ENCODE measurements around the gene MALRD1. TPM values are rescaled to one million over a fixed set of nuclear protein-coding genes. Genes with fewer than 3 reads are reported as not detected.

Gene MALRD1
- total RNA-seq, 1 experiment from 2014 or later: under 0.01 TPM

DNA sequence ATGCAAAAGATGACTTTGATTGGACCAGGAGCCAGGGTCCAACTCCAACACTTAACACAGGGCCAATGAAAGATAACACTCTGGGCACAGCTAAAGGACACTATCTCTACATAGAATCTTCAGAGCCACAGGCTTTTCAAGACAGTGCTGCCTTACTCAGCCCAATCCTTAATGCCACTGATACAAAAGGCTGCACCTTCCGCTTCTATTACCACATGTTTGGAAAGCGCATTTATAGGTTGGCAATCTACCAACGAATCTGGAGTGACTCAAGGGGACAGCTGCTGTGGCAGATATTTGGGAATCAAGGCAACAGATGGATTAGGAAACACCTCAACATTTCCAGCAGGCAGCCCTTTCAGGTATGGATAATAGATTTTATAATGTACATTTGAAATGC is 160.7 kb downstream of the MALRD1 start:
- H3K9me3 ChIP-seq (replicated peaks): no peaks in the 10 kb centered on the region
- no peaks in the 10 kb centered on the region for H3K36me3 ChIP-seq
- H3K27ac ChIP-seq: no peak overlapping the region
- no peak for DNase-seq (ENCODE audit: low read depth in 1 of 2, low spot score in 2 of 2)
- H3K4me3 ChIP-seq: no peak overlapping the region
- no peaks in the 10 kb centered on the region for H3K27me3 ChIP-seq (replicated peaks)
- no peaks in the 10 kb centered on the region for H3K4me1 ChIP-seq (replicated peaks)

DNA sequence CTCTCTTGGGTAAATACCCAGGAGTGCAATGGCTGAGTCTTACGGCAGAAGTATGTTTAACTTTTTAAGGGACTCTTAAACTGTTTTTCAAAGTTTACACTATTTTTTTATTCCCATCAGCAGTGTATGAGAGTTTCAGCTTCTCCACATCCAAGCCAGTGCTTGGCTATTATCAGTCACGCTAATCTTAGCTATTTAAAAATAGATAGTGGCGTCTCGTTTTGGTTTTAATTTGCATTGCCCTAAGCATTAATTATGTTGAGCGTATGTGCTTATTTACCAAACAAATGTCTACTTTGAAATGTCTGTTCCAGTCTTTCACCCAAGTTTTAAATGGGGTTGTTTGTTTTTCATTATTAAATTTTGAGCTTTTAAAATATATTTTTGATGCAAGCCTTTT is 164.0 kb downstream of the MALRD1 start:
- no peaks in the 10 kb centered on the region for H3K9me3 ChIP-seq (replicated peaks)
- no peak overlapping the region for H3K4me3 ChIP-seq
- no peak overlapping the region for H3K27ac ChIP-seq
- DNase-seq (ENCODE audit: low read depth in 1 of 2, low spot score in 2 of 2): no peak
- no peaks in the 10 kb centered on the region for H3K4me1 ChIP-seq (replicated peaks)
- H3K36me3 ChIP-seq: no peaks in the 10 kb centered on the region
- H3K27me3 ChIP-seq (replicated peaks): no peaks in the 10 kb centered on the region

DNA sequence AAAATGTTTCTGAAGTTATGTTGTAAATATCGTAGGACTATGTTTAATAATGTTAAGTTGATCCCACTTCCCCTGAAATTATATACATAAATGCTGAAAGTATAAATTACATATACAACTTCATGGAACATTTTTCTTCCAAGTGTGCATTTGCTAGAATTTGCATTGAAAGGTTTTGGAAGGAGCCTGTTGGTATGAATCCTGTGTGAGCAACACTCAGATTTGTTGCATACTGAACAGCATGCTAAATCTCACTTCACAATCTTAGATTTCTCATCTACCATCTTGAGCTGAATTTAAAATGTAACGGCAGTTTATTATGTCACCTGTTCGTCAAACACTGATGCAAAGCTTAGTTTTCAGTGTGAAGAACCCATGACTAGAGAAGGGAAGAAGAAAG is 172.6 kb downstream of the MALRD1 start:
- no peak for DNase-seq (ENCODE audit: low read depth in 1 of 2, low spot score in 2 of 2)
- H3K9me3 ChIP-seq (replicated peaks): no peaks in the 10 kb centered on the region
- no peak overlapping the region for H3K4me3 ChIP-seq
- H3K4me1 ChIP-seq (replicated peaks): no peaks in the 10 kb centered on the region
- H3K36me3 ChIP-seq: no peaks in the 10 kb centered on the region
- no peaks in the 10 kb centered on the region for H3K27me3 ChIP-seq (replicated peaks)
- H3K27ac ChIP-seq: no peak overlapping the region

DNA sequence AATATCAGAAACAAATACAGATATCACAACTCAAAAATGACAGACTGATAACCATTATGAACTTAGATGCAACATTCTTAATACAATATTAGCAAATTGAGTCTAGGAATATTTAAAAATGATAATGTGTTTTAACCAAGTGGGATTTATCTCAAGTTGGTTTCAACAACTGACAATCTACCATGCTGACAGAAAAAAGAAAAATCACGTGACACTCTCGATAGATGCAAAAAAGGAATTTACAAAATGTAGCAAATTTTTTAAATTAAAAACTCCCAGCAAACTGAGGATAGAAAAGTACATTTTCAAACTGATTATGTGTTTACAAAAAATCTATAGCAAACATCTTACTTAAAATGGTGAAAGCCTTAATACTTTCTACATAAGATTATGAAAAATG is 177.4 kb downstream of the MALRD1 start:
- Histone ChIP-seq H3K27me3 (replicated peaks) (no peaks in the 10 kb centered on the region), H3K27ac (no peak overlapping the region), H3K9me3 (replicated peaks) (no peaks in the 10 kb centered on the region), H3K4me3 (no peak overlapping the region), H3K4me1 (replicated peaks) (no peaks in the 10 kb centered on the region), H3K36me3 (no peaks in the 10 kb centered on the region)
- DNase-seq (ENCODE audit: low read depth in 1 of 2, low spot score in 2 of 2): no peak

DNA sequence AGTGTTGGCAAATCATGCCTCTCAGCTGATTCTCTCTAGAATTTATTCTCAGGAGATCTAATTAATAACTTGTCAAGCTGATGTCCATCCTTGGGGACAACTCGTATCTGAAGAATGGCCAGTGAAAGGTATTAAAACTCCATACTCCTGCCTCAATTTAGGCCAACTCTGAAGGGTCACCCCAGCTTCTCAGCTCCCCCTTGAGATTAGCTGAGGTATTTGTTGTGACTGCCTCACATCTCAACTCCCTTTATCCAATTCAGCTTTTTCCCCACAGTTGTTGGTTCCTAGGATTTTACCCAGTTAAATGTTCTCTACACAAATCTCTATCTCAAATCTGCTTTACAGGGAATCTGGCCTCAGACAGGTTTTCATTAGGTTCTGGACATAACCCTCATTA is 182.4 kb downstream of the MALRD1 start:
- DNase-seq (ENCODE audit: low read depth in 1 of 2, low spot score in 2 of 2): no peak
- Histone ChIP-seq H3K36me3 (no peaks in the 10 kb centered on the region), H3K4me3 (no peak overlapping the region), H3K27me3 (replicated peaks) (no peaks in the 10 kb centered on the region), H3K27ac (no peak overlapping the region), H3K4me1 (replicated peaks) (no peaks in the 10 kb centered on the region), H3K9me3 (replicated peaks) (no peaks in the 10 kb centered on the region)

DNA sequence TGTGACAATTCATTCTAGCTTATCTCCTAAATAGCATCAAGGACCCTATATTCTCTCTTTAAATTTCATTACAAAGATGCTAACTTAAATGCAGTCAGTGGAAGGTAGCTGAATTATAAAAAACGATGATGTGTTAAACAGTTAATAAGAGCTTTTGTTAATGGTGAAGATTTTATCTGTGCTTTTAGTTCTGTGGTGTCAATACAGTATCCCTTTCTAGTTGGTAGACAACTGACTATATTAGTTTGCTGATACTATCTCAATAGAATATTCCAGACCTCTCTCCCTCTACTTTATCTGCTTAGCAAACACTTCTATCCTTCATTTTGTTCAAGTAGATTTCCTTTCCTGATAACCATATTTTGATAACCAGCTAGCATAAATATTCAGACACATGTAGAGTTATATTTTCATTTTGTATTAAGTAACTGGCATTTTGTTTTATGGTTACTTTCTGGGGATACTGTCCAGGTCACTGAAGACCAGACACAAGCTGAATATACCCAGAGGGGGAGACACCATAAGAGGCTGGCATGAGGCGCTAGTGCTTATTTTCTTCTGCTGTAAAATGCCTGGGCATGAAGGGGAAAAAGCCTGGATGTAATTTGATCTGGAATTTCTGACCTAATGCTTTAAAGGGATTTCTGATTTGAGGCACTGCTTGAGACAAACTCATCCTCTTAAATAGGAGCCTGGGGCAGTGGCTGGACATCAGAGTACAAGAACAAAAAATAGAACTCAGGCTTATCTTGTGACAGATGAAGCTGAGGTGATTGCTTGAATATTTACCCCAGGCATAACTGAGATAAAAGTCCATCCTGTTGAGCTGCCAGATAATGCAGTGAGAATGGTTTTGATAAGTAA is 197.5 kb downstream of the MALRD1 start:
- Histone ChIP-seq H3K27ac (no peak overlapping the region), H3K4me3 (no peak overlapping the region), H3K4me1 (replicated peaks) (no peaks in the 10 kb centered on the region), H3K36me3 (no peaks in the 10 kb centered on the region), H3K9me3 (replicated peaks) (no peaks in the 10 kb centered on the region; the same call in 1 of the 2 replicates), H3K27me3 (replicated peaks) (no peaks in the 10 kb centered on the region)
- DNase-seq (ENCODE audit: low read depth in 1 of 2, low spot score in 2 of 2): no peak

DNA sequence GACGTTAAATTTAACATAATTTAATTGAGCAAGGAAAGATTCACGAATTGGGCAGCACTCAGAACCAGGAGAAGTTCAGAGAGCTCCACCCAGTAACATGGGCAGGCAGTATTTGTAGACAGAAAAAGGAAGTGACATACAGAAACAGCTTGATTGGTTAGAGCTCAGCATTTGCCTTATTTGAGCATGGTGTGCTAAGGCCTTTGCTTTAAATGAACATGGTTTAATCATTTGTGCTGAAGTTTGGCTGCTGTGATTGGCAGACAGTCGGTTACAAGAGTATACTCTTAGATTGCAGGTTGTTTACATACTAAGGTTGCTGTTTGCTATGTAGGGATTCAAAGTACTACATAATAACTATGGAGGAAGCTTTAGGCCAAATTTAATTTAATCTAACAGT is 199.2 kb downstream of the MALRD1 start:
- H3K27ac ChIP-seq: no peak overlapping the region

DNA sequence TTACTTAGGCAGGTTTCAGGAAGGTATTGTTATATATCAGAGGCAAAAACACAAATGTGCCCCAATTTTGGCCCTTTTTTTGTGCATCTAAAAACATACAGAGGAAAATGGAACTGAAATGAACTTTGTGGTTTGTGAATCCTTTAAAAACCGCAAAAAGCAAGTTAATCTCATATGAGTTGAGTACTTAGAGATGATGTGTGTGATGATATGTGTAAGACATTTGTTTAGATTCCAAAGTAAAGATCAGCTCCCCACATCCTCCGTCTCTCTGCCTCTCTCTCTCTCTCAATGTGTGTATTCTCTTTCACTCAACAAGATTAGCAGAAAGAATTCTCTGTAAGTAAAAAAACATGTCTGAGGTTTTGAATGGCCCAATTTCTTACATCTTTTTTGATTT is 201.9 kb downstream of the MALRD1 start:
- H3K27ac ChIP-seq: no peak overlapping the region
- no peaks in the 10 kb centered on the region for H3K4me1 ChIP-seq (replicated peaks)
- H3K4me3 ChIP-seq: no peak overlapping the region
- no peak for DNase-seq (ENCODE audit: low read depth in 1 of 2, low spot score in 2 of 2)
- H3K27me3 ChIP-seq (replicated peaks): no peaks in the 10 kb centered on the region
- H3K36me3 ChIP-seq: no peaks in the 10 kb centered on the region
- no peaks in the 10 kb centered on the region for H3K9me3 ChIP-seq (replicated peaks)

More for the DNA sequence above, 199.2 kb downstream of the MALRD1 start:
- no peaks in the 10 kb centered on the region for H3K27me3 ChIP-seq (replicated peaks)
- DNase-seq (ENCODE audit: low read depth in 1 of 2, low spot score in 2 of 2): no peak
- no peaks in the 10 kb centered on the region for H3K36me3 ChIP-seq
- H3K4me3 ChIP-seq: no peak overlapping the region
- H3K4me1 ChIP-seq (replicated peaks): no peaks in the 10 kb centered on the region
- no peaks in the 10 kb centered on the region; the same call in 1 of the 2 replicates for H3K9me3 ChIP-seq (replicated peaks)

DNA sequence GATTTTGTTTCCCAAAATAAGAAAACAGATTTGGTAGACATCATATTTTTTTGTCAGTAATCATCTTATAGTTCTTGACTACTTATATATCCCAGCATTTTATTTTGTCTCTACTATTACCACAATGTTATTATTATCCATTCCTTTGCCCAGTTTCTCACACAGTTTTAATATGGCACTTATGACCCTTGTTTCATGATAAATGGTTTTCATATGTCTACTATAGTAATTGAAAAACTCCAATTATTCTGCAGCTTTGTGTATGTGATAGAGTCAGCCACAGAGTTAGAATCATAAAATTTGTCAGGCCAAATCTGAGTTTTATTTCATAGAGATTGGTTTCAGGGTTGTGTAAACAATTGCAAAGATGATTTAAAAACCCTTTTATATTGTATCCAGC is 203.9 kb downstream of the MALRD1 start:
- DNase-seq (ENCODE audit: low read depth in 1 of 2, low spot score in 2 of 2): no peak
- no peaks in the 10 kb centered on the region for H3K27me3 ChIP-seq (replicated peaks)
- H3K4me3 ChIP-seq: no peak overlapping the region
- no peak overlapping the region for H3K27ac ChIP-seq
- H3K4me1 ChIP-seq (replicated peaks): no peaks in the 10 kb centered on the region
- H3K36me3 ChIP-seq: no peaks in the 10 kb centered on the region
- no peaks in the 10 kb centered on the region for H3K9me3 ChIP-seq (replicated peaks)

DNA sequence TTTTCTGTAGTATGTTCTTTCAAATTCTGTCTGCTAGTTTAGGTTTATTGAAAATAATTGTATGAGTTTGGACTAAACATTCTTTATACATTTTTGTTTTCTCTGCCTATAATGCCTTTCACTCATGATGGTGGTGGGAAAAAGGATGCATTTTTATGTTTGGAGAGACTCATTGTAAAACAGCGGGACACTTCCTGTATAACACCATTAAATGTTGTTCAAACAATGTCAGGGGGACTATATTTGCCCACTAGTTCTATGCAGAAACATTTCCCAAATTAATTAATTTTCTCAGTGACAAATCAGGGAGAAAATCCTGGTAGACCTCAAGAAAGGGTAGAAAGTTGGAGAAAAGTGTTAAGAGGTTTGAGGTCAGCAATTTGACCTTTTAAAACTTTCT is 207.7 kb downstream of the MALRD1 start:
- Histone ChIP-seq H3K9me3 (replicated peaks) (no peaks in the 10 kb centered on the region), H3K4me1 (replicated peaks) (no peaks in the 10 kb centered on the region), H3K27ac (no peak overlapping the region), H3K27me3 (replicated peaks) (no peaks in the 10 kb centered on the region), H3K4me3 (no peak overlapping the region), H3K36me3 (no peaks in the 10 kb centered on the region)
- no peak for DNase-seq (ENCODE audit: low read depth in 1 of 2, low spot score in 2 of 2)

DNA sequence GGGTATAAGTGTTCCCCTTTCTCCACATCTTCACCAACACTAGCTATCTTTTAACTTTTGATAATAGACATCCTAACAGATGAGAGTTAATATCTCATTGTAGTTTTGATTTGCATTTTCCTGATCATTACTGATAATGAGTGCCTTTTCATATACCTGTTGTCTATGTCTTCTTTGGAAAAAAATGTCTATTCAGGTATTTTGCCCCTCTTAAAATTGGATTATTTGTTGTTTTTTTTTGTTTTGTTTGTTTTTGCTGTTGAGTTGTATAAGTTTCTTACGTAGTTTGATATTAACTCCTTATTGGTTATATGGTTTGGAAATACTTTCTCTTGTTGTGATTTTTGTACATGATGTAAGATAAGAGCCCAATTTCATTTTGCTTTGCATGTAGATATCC is 214.7 kb downstream of the MALRD1 start:
- no peak for DNase-seq (ENCODE audit: low read depth in 1 of 2, low spot score in 2 of 2)

DNA sequence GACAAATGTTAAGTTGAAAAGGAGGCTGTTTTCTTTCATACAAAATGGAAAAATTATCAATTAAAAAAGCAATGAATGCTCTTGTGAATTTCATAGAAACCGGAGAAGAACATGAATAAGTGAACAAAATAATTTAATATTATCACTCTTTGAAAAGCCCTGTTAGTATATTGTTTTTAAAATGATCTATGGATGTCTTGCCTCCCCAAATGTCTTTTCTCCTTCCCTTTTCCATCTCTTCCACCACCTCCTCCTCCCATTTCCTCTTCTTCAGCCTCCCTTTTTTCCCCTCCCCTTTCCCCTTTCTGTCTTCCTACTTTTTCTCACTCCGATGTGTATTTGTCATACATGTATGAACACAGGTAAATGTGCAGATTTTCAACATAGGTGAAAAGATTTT is 234.7 kb downstream of the MALRD1 start:
- Histone ChIP-seq H3K36me3 (no peaks in the 10 kb centered on the region), H3K4me1 (replicated peaks) (no peaks in the 10 kb centered on the region), H3K27ac (no peak overlapping the region), H3K4me3 (no peak overlapping the region), H3K27me3 (replicated peaks) (no peaks in the 10 kb centered on the region), H3K9me3 (replicated peaks) (no peaks in the 10 kb centered on the region)
- no peak for DNase-seq (ENCODE audit: low read depth in 1 of 2, low spot score in 2 of 2)

More for the DNA sequence above, 214.7 kb downstream of the MALRD1 start:
- no peak overlapping the region for H3K27ac ChIP-seq
- no peaks in the 10 kb centered on the region for H3K4me1 ChIP-seq (replicated peaks)
- no peaks in the 10 kb centered on the region for H3K27me3 ChIP-seq (replicated peaks)
- no peak overlapping the region for H3K4me3 ChIP-seq
- no peaks in the 10 kb centered on the region for H3K36me3 ChIP-seq
- H3K9me3 ChIP-seq (replicated peaks): no peaks in the 10 kb centered on the region

DNA sequence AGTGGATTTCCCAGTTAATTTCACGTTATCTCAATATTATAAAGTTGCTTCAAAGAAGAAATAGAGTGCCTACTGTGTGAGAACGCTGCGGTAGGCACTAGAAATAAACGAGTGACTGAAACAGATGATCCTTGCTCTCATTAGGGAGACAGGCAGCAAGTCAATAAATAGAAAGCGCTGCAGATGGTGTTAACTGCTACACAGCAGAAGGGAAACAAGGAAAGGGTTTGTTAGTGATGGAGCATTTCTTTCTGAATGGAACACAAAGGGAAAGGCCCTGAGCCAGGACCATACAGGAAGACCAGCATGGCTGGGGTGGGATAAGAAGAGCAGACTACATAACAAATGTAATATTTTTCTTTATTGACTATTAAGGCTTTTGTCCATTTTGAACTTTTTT is 235.2 kb downstream of the MALRD1 start:
- DNase-seq (ENCODE audit: low read depth in 1 of 2, low spot score in 2 of 2): no peak
- Histone ChIP-seq H3K4me3 (no peak overlapping the region), H3K27me3 (replicated peaks) (no peaks in the 10 kb centered on the region), H3K36me3 (no peaks in the 10 kb centered on the region), H3K9me3 (replicated peaks) (no peaks in the 10 kb centered on the region), H3K4me1 (replicated peaks) (no peaks in the 10 kb centered on the region), H3K27ac (no peak overlapping the region)

DNA sequence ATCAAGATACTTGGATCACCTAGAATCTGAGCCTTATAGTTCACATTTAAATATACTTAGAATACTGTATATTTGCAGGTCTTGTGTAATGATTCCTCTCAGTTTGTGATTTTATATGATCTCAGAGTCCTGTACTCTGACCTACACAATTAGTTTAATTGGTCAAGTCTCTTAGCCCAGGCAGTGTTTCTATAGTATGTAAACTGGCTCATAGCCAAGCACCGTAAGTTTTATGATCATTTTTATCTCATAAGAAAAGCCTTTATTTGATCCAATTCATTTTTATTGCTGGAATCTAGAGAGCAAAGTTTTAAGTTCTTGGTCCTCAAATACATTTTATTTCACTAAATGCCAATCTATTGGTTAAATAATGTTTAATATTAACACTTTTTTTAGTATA is 242.2 kb downstream of the MALRD1 start:
- no peak overlapping the region for H3K4me3 ChIP-seq
- no peak for DNase-seq (ENCODE audit: low read depth in 1 of 2, low spot score in 2 of 2)
- no peaks in the 10 kb centered on the region for H3K36me3 ChIP-seq
- no peak overlapping the region for H3K27ac ChIP-seq
- H3K27me3 ChIP-seq (replicated peaks): no peaks in the 10 kb centered on the region
- no peaks in the 10 kb centered on the region for H3K9me3 ChIP-seq (replicated peaks)
- H3K4me1 ChIP-seq (replicated peaks): no peaks in the 10 kb centered on the region

DNA sequence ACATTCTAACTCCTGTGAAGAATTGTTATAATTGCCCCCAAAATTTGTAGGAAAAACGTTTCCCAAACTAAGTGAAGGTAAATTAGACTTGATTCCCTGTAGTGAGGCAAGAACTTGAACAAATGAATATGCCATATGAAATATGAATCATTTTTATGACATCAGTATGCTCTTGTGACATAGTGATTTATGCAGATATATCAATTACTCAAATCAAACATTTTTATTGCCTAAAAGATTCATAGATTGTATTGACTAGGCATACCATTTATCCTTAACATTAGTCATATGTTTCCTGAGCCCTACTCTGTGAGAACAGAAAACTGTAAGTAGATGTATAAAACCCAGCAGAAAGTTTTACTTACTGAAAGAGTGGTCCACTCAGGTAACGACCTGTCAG is 245.6 kb downstream of the MALRD1 start:
- no peaks in the 10 kb centered on the region for H3K27me3 ChIP-seq (replicated peaks)

More for the DNA sequence above, 245.6 kb downstream of the MALRD1 start:
- Histone ChIP-seq H3K4me3 (no peak overlapping the region), H3K9me3 (replicated peaks) (no peaks in the 10 kb centered on the region; the same call in 1 of the 2 replicates), H3K4me1 (replicated peaks) (no peaks in the 10 kb centered on the region), H3K36me3 (no peaks in the 10 kb centered on the region), H3K27ac (no peak overlapping the region)
- no peak for DNase-seq (ENCODE audit: low read depth in 1 of 2, low spot score in 2 of 2)

Measured in SJSA1 (cell line).